DND-41 (cell line): ENCODE results near the gene TUT4.

Experiments used
- CTCF ChIP-seq: IDR thresholded peaks from 2 replicates; pipeline ENCODE4 v1.5.1; 2012; ENCODE audit warnings: borderline replicate concordance, low read length, moderate library complexity, mild to moderate bottlenecking; ENCODE audit not compliant: poor library complexity, severe bottlenecking; ENCODE audit errors: extremely low read depth
- EZH2 ChIP-seq: IDR thresholded peaks from 3 replicates; pipeline ENCODE4 v1.6.1; 2012; ENCODE audit warnings: borderline replicate concordance, low read depth, mild to moderate bottlenecking, moderate library complexity, low read length, inconsistent platforms; ENCODE audit not compliant: severe bottlenecking

- no peak for TF ChIP-seq CTCF
- TF ChIP-seq EZH2: no peak
Observed at GRCh38 chr1:52436817-52437216, 116.1 kb downstream of the TUT4 start.
